ENCODE data around the gene EHMT1.

Gene EHMT1

GRCh38 chr9:137639303-137640051 lies 20.7 kb downstream of the EHMT1 start:
- ChIA-PET CTCF (interaction anchor here (0.7 kb wide), 1 partner anchor 15 kb away, joined by 4 read pairs; no protein-coding TSS in a partner anchor), POLR2A (ENCODE audit: low non-redundant PET) (no interaction called here)

GRCh38 chr9:137640862-137641261 lies 22.1 kb downstream of the EHMT1 start:
- CTCF ChIA-PET, result interaction anchor here (0.8 kb wide), 1 partner anchor 88 kb away, joined by 3 read pairs; no protein-coding TSS in a partner anchor

More at GRCh38 chr9:137639303-137640051, 20.7 kb downstream of the EHMT1 start:
- H3K27ac ChIP-seq, result no peak overlapping the region
- no peak for TF ChIP-seq CTCF (conservative IDR thresholded peaks at IDR 0.05; ENCODE audit: low read depth)
- no peak for DNase-seq (ENCODE audit: low spot score)

GRCh38 chr9:137642118-137642601 lies 23.4 kb downstream of the EHMT1 start:
- POLR2A ChIA-PET (ENCODE audit: low non-redundant PET), result interaction anchor here (0.7 kb wide), 1 partner anchor 16 kb away, joined by 3 read pairs; no protein-coding TSS in a partner anchor

More at GRCh38 chr9:137640862-137641261, 22.1 kb downstream of the EHMT1 start:
- POLR2A ChIA-PET (ENCODE audit: low non-redundant PET), result interaction anchor here (0.6 kb wide), 1 partner anchor 89 kb away, joined by 6 read pairs; the partner anchor contains the start of gene MRPL41
- H3K27ac ChIP-seq, result no peak overlapping the region
- DNase-seq (ENCODE audit: low spot score), result no peak
- no peak for TF ChIP-seq CTCF (conservative IDR thresholded peaks at IDR 0.05; ENCODE audit: low read depth)

GRCh38 chr9:137642892-137643291 lies 24.1 kb downstream of the EHMT1 start:
- POLR2A ChIA-PET (ENCODE audit: low non-redundant PET), result no interaction called here
- H3K27ac ChIP-seq, result no peak overlapping the region
- no peak for DNase-seq (ENCODE audit: low spot score)
- CTCF ChIA-PET, result no interaction called here
- TF ChIP-seq CTCF (conservative IDR thresholded peaks at IDR 0.05; ENCODE audit: low read depth), result no peak

More at GRCh38 chr9:137642118-137642601, 23.4 kb downstream of the EHMT1 start:
- CTCF ChIA-PET, result interaction anchor here (0.7 kb wide), 1 partner anchor 22 kb away, joined by 3 read pairs; no protein-coding TSS in a partner anchor
- H3K27ac ChIP-seq, result no peak overlapping the region
- TF ChIP-seq CTCF (conservative IDR thresholded peaks at IDR 0.05; ENCODE audit: low read depth), result no peak
- no peak for DNase-seq (ENCODE audit: low spot score)

- no peak for DNase-seq (ENCODE audit: low spot score)
- H3K27ac ChIP-seq, result no peak overlapping the region
- ChIA-PET CTCF (interaction anchor here (0.6 to 0.7 kb wide), 3 partner anchors 11 to 331 kb away, joined by 3 to 5 read pairs (median 3); no protein-coding TSS in a partner anchor), POLR2A (ENCODE audit: low non-redundant PET) (no interaction called here)
- TF ChIP-seq CTCF (conservative IDR thresholded peaks at IDR 0.05; ENCODE audit: low read depth), result no peak
Observed at GRCh38 chr9:137643921-137644320, 25.1 kb downstream of the EHMT1 start.

- H3K27ac ChIP-seq, result no peak overlapping the region
- POLR2A ChIA-PET (ENCODE audit: low non-redundant PET), result no interaction called here
- TF ChIP-seq CTCF (conservative IDR thresholded peaks at IDR 0.05; ENCODE audit: low read depth), result no peak
- DNase-seq (ENCODE audit: low spot score), result no peak
- CTCF ChIA-PET, result no interaction called here
Observed at GRCh38 chr9:137645211-137645610, 26.4 kb downstream of the EHMT1 start.

Measured in RWPE1 (cell line).